ENCODE results near the gene ZBTB25.

Gene ZBTB25

DNA sequence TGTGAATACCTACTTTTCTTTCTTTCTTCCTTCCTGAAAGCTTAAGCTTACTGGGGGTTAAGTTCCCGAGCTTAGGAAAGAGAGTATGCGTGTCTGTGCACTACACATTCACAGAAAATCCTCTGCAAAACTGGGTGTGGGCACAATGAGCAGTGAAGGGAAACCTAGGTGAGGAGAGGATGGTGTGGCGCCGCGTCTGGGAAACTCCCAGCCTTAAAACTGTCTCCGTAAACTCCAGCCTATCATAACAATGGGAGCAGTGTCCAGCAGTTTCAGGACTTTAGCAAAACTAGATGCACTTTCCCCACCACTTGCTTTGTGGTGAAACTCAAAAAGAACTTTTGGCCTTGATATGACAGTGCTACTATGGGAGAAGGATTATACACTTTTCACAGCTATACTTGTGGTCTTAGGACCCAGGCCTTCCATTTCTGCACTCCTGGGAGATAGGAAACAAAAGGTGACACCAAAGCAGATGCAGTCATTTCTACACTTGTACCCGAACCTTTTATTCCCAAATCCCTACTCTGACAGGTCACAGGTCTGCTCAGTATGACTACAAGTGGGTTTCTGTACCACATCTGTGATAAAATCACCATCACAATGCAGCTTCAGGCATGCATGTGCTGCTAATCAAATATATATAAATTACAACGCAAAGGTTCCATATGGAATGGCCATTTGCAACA lies 27.9 kb downstream of the ZBTB25 start:
- DNase-seq = no peak

DNA sequence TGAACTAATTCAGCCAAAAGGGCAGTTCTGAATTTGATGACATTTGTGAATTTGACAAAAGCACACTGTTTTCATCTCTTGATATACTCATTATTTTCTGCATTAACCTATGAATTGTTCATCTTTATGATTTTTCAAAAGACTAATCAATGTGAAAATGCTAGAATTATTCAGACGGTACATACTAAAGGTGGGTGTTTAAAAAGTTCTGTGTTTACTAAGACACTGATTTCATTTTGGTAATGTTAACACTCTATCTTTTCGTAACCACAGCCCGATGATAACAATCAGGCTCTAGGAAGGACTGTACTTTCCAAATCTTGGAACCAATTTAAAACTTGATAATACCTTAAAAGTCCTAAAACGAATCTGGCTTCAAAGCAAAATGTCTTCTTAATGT lies 28.9 kb downstream of the ZBTB25 start:
- no peak for DNase-seq

DNA sequence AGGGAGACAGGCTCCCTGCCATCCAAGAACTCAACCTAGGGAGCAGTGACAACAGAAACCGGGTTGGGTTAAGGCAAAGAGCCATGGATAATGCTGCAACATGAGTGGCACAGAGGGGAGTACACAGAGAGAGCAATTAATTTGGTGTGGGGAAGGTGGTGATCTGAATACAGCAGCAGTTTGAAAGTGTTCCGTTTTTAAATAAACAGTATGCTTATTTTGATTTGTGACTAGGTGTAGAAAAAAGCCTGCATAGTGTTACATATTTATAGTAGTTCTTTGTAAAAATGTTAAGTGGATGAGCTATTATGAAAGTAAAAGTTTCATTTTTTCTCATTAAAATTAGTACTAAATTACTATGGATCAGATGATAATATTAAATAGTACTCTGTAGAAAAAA lies 29.6 kb downstream of the ZBTB25 start:
- no peak for DNase-seq

DNA sequence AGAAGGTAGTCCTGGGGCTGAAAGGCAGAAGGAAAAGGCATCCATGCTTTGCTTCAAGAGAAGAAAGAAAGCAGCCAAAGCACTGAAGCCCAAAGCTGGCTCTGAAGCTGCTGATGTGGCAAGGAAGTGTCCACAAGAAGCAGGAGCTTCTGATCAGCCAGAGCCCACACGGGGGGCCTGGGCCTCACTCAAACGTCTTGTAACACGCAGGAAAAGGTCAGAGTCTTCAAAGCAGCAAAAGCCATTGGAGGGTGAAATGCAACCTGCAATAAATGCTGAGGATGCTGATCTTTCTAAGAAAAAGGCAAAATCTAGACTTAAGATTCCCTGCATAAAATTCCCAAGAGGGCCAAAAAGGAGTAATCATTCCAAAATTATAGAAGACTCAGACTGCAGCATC lies 35.2 kb downstream of the ZBTB25 start:
- DNase-seq = no peak

DNA sequence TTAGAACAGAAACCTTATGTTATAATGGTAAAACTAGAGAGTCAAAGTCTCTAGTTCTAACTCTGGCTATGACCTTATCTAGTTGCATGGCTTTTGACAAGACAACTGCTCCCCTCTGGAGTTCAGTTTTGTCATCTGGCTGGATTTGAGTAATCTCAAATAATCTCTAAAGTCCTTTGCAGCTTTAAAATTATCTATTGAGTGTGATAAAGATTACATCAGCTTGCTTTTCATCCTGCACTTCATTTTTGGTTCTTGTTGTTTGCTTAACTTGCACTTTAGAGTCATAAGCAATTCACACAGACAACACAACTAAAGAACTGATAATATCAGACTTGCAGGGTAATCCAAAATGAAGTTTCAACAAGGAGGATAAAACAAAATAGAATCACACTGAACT lies 36.1 kb downstream of the ZBTB25 start:
- no peak for DNase-seq

DNA sequence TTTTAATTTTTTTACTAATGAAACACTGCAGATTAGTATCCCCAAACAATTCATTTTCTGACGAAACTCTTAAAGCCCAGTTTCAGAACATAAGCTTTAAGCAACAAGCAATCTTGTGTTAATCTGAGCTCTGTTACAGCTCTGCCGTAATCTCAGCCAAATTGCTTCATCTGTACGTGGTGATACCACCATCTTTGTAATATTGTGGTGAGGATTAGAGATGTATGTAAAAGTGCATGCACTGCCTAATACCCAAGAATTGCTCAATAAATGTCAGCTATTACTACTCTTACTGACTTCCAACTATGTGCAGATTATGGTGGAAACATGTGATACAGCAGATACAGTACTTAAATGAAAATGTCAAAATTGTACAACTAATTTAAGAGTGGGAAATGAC lies 36.5 kb downstream of the ZBTB25 start:
- DNase-seq = no peak

DNA sequence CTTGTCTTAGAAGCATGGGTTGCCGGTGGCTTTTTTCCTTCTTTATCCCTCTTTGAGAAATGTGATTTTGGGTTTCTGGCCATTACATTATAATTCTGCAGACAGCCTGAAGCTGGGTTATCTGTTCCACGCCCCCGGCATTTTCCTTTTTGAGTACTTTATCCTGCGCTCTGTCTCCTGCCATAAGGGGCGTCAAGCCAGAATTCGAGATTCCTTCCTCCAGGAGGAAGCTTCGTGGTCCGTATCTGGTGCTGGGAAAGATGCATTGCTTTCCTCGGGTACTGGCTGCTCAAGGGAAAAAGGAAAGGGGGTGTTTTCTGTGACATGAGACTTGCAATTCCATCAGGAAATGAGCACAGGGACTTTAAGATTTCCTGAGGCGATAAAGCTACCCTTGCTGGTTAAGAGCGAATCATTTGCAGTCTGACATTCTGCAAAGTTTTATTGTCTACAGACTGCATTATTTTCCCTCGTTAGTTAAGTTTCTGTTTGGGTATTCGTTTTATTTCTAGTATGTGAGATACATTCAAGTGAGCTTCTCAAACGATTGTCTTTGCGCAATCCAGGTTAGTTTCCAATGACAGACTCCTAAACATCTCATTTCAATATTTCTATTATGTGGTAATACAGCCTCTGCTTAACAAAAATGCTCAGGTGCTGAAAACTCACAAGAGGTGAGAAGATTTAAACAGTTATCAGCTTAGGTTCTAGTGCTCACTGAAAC lies 37.6 kb downstream of the ZBTB25 start:
- no peak for DNase-seq

DNA sequence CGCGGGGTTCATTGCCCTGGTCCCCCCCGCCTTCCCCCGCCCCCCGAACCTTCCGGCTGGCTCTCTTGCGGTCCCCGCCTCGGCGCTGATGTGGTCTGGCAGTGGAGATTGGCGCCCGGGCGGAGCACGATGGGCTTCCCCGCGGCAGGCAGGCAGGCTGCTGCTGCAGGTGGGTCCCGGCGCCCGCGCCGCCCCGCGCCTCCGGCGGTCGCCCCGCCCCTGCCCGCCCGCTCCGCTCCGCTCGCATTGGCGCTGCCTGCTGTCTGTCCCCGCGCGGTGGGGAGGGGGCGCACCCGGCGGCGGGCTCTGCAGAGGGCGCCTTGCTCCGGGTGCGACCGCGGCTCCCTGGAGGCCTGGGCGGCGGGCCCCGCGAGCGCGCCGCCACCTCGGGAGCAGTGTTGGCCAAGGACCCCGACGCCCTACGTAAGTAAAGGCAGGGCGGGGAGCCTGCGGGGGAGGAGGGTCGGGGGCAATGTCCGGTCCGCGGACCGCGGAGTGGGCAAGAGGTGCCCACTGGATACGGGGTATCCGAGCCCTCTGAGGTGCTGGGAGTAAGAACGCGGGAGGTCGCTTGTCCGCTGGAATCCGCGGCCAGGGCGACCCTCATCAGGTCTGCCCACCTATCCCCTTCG lies 38.3 kb downstream of the ZBTB25 start, which contains the start of gene AKAP5:
AKAP5 (plus strand) TSS at position 309 of the 632 bp plus-strand sequence. CDS start 2,896 bp downstream, outside the sequence.
- DNase-seq = peak; percentile 72

DNA sequence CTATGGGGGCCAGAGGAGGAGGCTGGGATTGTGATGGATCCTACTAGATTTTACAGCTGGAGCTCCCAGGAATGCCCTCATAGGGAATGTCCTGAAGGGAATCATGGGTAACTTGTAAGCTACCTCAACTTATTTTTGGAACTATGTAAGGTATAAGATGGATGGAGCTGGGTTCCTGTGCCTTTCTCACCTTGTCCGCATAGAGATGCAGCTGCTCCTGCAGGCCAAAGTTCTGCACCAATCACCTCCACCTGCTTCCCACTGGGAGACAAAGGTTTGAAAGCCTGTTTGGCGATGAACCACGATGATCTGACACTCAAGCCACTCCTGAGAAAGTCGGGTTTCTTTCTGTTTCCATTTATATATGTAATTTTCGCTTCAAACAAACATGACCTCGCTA lies 39.0 kb downstream of the ZBTB25 start:
- peak; percentile 51 for DNase-seq

DNA sequence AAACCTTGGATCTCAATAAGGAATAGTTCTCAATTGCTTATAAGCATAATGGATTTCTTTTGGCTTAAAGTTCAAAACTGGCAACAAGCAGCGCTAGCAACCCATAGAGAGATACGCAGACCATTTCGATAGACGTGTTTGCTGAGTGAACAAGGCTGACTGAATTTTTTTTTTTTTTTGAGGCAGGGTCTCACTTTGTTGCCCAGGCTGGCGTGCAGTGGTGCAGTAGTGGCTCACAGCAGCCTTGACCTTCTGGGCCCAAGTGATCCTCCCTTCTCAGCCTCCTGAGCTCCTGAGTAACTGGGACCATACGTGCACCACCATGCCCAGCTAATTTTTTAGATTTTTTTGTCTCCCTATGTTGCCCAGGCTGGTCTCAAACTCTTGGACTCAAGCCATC lies 39.8 kb downstream of the ZBTB25 start:
- no peak for DNase-seq

DNA sequence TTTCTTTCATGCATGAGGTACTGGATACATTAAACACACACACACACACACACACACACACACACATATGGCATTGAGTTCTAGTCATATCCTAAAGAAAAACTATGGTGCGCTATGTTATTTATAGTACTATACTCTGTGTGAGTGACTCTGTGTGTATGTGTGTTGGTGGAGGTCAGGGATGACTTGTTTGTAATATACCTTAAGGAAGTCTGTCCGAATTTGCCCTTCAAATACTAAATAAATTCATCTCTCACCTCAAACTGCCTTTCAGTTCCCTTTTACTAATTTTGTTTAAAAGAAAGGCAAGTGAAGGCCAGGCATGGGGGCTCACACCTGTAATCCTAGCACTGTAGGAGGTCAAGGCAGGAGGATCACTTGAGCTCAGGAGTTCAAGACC lies 40.4 kb downstream of the ZBTB25 start:
- no peak for DNase-seq

DNA sequence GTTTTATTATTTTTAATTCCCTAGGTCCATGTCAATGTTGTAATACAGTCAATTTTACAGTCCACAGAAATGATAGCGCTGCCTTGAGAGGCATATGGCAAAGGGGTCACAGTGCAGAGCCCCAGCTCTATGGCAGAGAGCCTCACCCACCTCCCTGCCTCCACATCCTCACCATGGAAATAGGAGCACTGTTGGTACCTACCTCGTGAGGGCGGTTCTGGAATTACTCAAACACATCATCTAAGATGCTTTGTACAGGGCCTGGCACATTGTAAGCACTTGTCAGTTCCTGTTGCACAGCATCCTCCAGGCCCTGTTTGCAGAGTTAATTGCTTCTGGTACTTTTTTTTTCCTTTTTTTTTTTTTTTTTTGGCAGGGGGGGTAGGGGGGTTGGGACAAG lies 42.4 kb downstream of the ZBTB25 start:
- DNase-seq = no peak

DNA sequence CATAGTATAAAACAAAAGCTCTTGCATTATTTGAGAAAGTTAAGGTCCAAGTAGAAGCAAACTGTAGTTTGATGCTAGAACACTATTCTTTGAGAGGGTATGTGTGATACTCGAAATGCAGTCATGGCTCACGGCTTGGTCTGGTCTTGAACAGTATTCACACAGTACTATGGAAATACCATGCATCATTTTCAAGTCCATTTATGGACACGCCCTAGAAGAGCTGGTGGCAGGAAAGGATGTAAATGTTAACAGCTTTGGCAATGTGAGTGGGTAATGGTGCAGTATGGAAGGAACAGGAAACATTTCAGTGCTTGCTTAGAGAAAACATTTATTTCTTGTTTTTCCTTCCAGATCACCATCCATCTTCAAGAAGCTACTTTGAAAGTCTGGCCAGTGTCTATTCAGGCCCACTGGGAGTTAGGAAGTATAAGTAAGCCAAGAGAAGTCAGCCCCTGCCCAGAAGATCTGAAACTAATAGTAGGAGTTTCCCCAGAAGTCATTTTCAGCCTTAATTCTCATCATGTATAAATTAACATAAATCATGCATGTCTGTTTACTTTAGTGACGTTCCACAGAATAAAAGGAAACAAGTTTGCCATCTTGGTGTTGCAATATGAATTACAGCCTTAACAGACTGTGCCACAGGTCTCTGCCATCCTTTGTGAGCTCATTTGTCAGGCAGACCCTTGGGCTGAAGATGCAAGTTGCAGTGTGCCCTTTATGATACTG lies 44.1 kb downstream of the ZBTB25 start:
- no peak for DNase-seq

DNA sequence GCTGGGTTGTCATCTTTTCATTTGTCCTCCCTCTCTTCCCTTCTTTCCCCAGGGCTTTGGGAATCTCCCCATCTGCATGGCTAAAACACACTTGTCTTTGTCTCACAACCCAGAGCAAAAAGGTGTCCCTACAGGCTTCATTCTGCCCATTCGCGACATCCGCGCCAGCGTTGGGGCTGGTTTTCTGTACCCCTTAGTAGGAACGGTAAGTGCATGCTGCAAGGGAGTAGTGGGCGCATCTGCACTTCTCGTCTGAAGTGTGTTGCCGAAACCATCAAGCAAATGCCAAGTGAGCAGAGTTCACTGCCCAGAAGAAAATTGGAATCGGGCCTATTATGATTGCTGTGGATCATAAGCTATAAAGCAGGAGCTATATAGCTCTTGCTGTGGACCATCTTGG lies 49.0 kb downstream of the ZBTB25 start:
- no peak for DNase-seq

DNA sequence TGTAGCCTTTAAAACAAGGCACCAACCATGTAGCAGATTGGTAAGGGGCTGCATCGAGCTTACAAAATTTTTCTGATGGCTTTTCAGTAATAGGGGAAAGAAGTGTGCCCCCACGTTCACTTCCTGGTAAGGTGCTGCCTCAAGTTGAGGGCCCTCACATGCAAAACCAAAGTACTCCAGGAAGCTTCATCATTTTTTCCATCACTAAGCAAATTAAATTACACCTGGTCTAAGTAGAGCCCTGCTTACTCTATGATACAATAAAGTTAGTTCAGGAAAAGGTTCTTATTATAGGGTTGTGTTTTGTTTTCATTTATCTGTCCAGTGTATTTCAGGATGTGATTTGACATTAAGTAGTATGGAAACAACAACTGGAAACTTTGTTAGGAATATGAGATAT lies 53.4 kb downstream of the ZBTB25 start:
- no peak for DNase-seq

DNA sequence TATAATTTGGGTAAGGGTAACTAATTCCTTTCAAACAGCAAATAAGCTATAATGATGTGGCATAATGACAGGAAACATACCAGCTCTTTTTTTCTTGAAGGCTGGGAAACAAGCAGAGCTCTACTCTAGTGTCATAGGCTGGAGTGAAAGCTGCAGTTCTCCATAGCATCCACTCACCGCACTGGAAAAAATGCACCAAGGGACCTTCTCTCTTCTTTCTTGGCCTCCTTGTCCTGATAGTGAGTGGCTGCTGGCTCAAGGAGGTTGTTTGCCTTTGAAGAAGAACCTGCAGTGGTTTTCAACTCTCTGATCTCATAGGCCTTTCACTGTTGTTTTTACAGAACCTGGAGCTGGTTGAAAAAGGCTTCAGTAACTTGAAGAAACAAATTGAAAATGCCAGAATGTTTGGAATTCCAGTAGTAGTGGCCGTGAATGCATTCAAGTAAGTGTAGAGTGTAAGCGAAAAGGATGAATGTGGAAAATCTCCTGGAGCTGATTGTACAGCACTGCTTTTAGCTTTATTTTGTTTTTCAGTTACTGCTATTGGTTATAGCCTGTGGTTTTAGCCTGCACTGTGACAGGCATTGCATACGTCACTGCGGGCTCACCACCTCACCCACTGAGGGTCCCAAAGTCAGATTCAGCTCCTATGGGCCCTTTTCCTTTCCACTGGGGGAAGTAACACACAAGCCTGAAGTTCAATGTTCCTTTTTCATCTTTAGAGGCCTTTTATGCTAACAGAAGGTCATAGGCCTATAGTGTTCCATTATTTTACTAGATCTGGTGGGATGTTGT lies 55.6 kb downstream of the ZBTB25 start:
- DNase-seq = no peak

DNA sequence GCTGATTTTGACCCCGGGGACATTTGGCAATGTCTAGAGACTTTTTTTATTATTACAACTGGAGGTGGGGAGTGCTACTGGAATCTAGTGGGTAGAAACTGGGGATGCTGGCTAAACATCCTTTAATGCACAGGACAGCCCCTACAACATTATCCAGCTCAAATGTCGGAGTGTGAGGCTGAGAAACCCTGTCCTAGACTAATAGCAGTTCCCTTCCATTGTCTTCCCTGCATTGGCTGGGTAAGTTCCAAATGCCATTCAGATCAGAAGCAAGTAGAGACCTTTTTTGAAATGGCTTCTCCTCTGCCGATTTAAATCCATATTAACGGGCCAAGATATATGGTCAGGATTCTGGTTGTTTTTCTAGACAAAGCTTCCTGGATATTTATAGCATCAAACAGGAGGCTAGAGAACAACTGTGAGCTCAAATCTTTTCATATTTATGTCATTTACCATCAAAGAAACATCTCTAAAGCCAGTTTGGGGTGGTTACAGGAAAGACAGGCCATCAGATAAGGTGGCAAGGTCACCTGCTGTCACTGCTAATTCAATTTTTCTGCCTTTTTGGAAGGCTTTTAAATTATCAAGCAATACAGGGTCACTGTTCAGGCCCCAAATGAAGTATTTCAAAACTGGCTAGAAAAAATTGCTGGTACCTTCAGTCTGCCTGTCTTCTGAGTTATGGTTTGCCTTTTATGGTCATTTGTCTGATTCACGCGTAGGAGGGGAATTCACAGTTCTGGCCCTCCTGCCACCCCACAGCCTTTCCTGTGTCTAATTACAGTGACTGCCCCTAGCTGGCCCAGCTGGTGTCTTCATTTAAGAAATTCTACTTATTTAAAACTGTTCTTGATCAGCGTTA lies 58.4 kb downstream of the ZBTB25 start:
- DNase-seq = no peak

DNA sequence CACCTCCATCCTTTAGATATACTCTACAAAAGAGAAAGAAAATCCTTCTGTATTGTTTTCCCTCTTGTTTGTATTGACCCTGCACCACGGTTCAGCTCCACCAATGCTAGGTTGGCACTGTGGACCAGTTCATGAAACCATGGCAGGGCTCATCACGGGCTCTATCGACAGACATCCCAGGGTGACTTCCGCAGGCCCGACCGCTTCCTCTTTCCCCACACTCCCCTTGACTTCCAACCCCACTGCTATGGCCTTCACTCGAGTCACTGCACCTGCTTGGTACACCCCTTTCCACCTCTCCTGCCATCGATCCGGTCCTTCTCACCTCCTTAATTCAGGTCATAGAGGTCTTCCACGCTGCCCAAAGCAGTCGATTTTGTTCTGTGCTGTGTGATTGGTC lies 59.5 kb downstream of the ZBTB25 start:
- no peak for DNase-seq

DNA sequence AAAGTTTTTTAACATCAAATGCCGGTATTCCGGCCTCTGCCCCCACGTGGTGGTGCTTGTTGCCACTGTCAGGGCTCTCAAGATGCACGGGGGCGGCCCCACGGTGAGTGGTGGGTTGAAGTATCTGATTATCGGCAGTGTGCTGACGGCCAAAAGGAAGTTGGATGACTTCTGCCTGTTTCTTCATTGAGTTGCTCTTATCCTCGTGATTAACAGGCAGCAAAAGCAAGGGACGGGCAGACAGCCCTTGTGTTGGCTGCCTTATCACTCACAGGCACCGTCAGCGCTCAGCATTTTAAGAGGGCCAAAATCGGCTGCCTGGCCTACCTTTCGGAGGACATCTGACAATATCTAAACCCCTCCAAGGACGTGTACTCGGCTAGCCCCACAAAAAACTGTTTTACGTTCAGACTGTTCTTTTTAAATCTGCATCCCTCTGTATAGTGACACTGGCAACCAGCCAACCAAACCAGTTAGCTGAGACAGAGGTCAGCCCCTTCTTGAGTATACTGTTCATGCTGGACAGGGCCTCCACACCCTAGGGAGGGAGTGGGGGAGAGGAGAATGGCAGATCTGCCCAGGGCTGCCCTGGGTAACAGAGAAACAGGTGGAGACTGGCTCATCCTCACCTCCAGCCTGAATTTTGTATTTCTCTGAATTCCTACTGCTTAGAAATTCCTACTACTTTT lies 61.2 kb downstream of the ZBTB25 start:
- DNase-seq = no peak

DNA sequence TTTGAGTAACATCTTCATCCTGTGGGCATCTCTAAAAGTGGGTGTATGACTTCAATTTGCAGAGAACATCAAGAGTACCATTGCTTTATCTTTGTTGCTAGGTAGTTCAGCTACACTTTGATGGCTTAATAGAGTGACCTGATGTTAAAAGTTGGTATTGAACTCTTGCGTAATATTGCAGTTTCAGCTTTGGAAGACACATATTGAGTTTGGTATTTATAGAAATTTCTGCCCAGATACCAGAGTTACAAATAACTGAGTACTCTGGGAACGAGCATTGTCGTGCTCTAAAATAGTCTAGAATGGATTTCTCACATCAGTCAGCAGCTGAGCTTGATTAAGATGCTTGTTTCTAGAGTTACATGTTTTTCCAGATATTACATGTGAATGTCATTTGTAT lies 63.1 kb downstream of the ZBTB25 start:
- no peak for DNase-seq

DNA sequence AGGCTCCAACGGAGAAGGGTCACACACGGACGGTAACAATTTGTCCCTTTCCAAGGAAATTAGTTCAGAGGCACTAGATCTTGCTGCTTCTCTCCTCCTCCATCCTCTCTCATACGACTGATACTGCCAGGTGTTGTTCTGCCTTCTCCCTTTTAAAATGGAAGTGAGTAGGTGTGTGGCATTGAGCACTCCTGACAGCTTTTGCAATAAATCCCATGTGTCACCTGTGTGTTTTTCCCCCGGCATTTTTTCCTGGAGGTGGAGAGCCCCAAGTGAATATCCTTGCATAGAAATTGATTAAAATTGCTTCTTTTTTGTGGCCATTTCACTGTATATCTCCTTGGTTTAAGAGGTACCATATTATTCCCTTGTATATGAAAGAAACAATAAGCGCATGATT lies 64.5 kb downstream of the ZBTB25 start:
- DNase-seq = no peak

Data from NCI-H510A (cell line).